GM23248 (cell line): Measurements from ENCODE around the gene ATOSB. TPM values are rescaled to one million over a fixed set of nuclear protein-coding genes. Genes with fewer than 3 reads are reported as not detected.
A peak's percentile ranks its signal among the peaks of the same experiment; 100 is the strongest.

Source experiments
- DNase-seq: peaks from one replicate; pipeline ENCODE4 v3.0.0-alpha.2; 2015
- H2AFZ ChIP-seq: fragments of 200-600 bp; sonication (generic); 2 replicates; pipeline ENCODE4 v1.6.1; 2016; ENCODE audit warnings: antibody characterized with exemption
- H3F3A ChIP-seq: fragments of 200-600 bp; sonication (generic); 2 replicates; pipeline ENCODE4 v1.6.1; 2016; ENCODE audit warnings: mild to moderate bottlenecking, antibody characterized with exemption, mixed run types; ENCODE audit not compliant: insufficient read depth
- H3K27ac ChIP-seq: fragments of 200-600 bp; sonication (generic); 2 replicates; pipeline ENCODE4 v1.5.1; 2016; ENCODE audit warnings: mild to moderate bottlenecking
- H3K27me3 ChIP-seq: fragments of 200-600 bp; sonication (generic); replicated peaks from 2 replicates; pipeline ENCODE4 v1.6.1; 2016; ENCODE audit warnings: mild to moderate bottlenecking; ENCODE audit not compliant: insufficient read depth
- H3K36me3 ChIP-seq: fragments of 200-600 bp; sonication (generic); 2 replicates; pipeline ENCODE4 v1.6.1; 2016; ENCODE audit warnings: low read depth, mild to moderate bottlenecking
- H3K4me1 ChIP-seq: fragments of 200-600 bp; sonication (generic); 2 replicates; pipeline ENCODE4 v1.6.1; 2016; ENCODE audit warnings: mild to moderate bottlenecking; ENCODE audit not compliant: insufficient read depth
- H3K4me2 ChIP-seq: fragments of 200-600 bp; sonication (generic); one replicate; pipeline ENCODE4 v1.6.1; 2016; ENCODE audit warnings: mild to moderate bottlenecking; ENCODE audit not compliant: unreplicated experiment
- H3K4me3 ChIP-seq: fragments of 200-600 bp; sonication (generic); 2 replicates; pipeline ENCODE4 v1.5.1; 2016; ENCODE audit warnings: mild to moderate bottlenecking
- H3K79me2 ChIP-seq: fragments of 200-600 bp; sonication (generic); 2 replicates; pipeline ENCODE4 v1.6.1; 2016; ENCODE audit warnings: mild to moderate bottlenecking; ENCODE audit not compliant: insufficient read depth
- H3K9ac ChIP-seq: fragments of 200-600 bp; sonication (generic); 2 replicates; pipeline ENCODE4 v1.6.1; 2016; ENCODE audit warnings: mild to moderate bottlenecking
- H3K9me2 ChIP-seq: fragments of 200-600 bp; sonication (generic); 2 replicates; pipeline ENCODE4 v1.6.1; 2016; ENCODE audit warnings: mixed run types, mild to moderate bottlenecking, moderate library complexity; ENCODE audit not compliant: insufficient read depth
- H3K9me3 ChIP-seq: fragments of 200-600 bp; sonication (generic); one replicate; pipeline ENCODE4 v1.6.1; 2017; ENCODE audit warnings: low read depth
- H4K20me1 ChIP-seq: fragments of 200-600 bp; sonication (generic); 2 replicates; pipeline ENCODE4 v1.6.0; 2016; ENCODE audit not compliant: insufficient read depth
- EZH2 ChIP-seq: fragments of 200-600 bp; sonication (generic); IDR thresholded peaks from 2 replicates; pipeline ENCODE4 v1.6.1; 2018; ENCODE audit warnings: antibody characterized with exemption, mild to moderate bottlenecking; ENCODE audit not compliant: insufficient read depth, poor library complexity, severe bottlenecking
- EZH2phosphoT487 ChIP-seq: fragments of 200-600 bp; sonication (generic); IDR thresholded peaks from 2 replicates; pipeline ENCODE4 v1.6.1; 2018; ENCODE audit warnings: antibody characterized with exemption, moderate library complexity, mild to moderate bottlenecking, low read depth; ENCODE audit not compliant: insufficient read depth
- WGBS, 2 experiments: methylation state at CpG; one replicate each; pipeline ENCODE4 v1.1.6; 2015 to 2017; ENCODE audit warnings: low lambda C conversion rate in 2 of 2, low coverage in 1 of 2; ENCODE audit errors: missing lambda C conversion rate in 2 of 2; 5-methylcytosine and 5-hydroxymethylcytosine counted together
- in situ Hi-C: fragments of 300-500 bp; cut with MboI; formaldehyde crosslinking; loops from 2 replicates; pipeline ENCODE4 v1.15.0; 2020
- polyA plus RNA-seq: library from polyadenylated mRNA; unstranded; fragments of >200 nt; fragmentation: Nextera tagmentation; extraction: Ambion mirVana; gene quantifications from 2 replicates; pipeline ENCODE4 v1.2.1, GENCODE V29; 2016
- total RNA-seq: library from RNA; depleted of rRNA; stranded (reverse); fragments of >200 nt; shearing (Covaris generic); gene quantifications from 2 replicates; pipeline ENCODE4 v1.2.3, GENCODE V29; 2014

The ATOSB gene
- total and polyA plus RNA-seq, 2 experiments from 2014 or later: 30.5 to 50.4 TPM

GRCh38 chr9:35097573-35097972, 18.1 kb downstream of the ATOSB start:
- Histone ChIP-seq H3K4me2 (no peak overlapping the region), H3K27ac (no peak overlapping the region), H3K4me3 (no peak overlapping the region), H3F3A (peaks cover 8% of the 10 kb centered on the region; the same call in 1 of the 2 replicates), H3K4me1 (0 out of 2 replicates have a peak, but pooled peaks cover 5% of the 10 kb centered on the region), H3K27me3 (no peaks in the 10 kb centered on the region), H3K9me3 (no peaks in the 10 kb centered on the region), H3K79me2 (peaks cover 16% of the 10 kb centered on the region), H3K9me2 (no peaks in the 10 kb centered on the region), H3K9ac (no peak overlapping the region), H4K20me1 (no peaks in the 10 kb centered on the region), H2AFZ (no peak overlapping the region), H3K36me3 (peaks cover 7% of the 10 kb centered on the region; the same call in 1 of the 2 replicates)
- DNase-seq: no peak
- in situ Hi-C loops: loop anchor here (10.0 kb wide), 1 partner anchor 193 kb away; no protein-coding TSS in a partner anchor
- TF ChIP-seq EZH2phosphoT487 (no peak), EZH2 (no peak)
- 83 to 92% methylated on average over 3 of the region's 3 CpGs for WGBS, 2 experiments

- peak; percentile 91 for DNase-seq
- Histone ChIP-seq H3K4me3 (peak within 1 kb of the TSS; percentile 99), H3K36me3 (peaks cover 7% of the 10 kb centered on the region; the same call in 1 of the 2 replicates), H3K9me3 (no peaks in the 10 kb centered on the region), H2AFZ (peak within 1 kb of the TSS; percentile 99), H3K79me2 (peaks cover 3% of the 10 kb centered on the region), H3K27me3 (no peaks in the 10 kb centered on the region), H3K4me2 (peak within 1 kb of the TSS; percentile 96), H3K9ac (peak within 1 kb of the TSS; percentile 98), H3F3A (peaks cover 8% of the 10 kb centered on the region; the same call in 1 of the 2 replicates), H3K27ac (peak within 1 kb of the TSS; percentile 89), H4K20me1 (no peaks in the 10 kb centered on the region), H3K9me2 (no peaks in the 10 kb centered on the region), H3K4me1 (no peaks in the 10 kb centered on the region)
- in situ Hi-C loops: loop anchor here (10.0 kb wide), 1 partner anchor 191 kb away; no protein-coding TSS in a partner anchor
- TF ChIP-seq EZH2phosphoT487: no peak
- no peak for TF ChIP-seq EZH2
- 1 to 2% methylated on average over 50 to 51 of the region's 53 CpGs for WGBS, 2 experiments
Measured at GRCh38 chr9:35096035-35096849, 19.4 kb downstream of the ATOSB start, which contains the start of gene PIGO. PIGO (minus strand) TSS chr9:35096591; CDS start chr9:35095565, 1,026 bp downstream.

- Histone ChIP-seq H3K4me1 (no peaks in the 10 kb centered on the region), H3K4me2 (no peak overlapping the region), H3K4me3 (no peak overlapping the region), H4K20me1 (no peaks in the 10 kb centered on the region), H3K9ac (no peak overlapping the region), H3F3A (0 out of 2 replicates have a peak, but pooled peaks cover under 1% of the 10 kb centered on the region), H3K79me2 (no peaks in the 10 kb centered on the region), H3K9me2 (no peaks in the 10 kb centered on the region), H2AFZ (no peak overlapping the region), H3K9me3 (no peaks in the 10 kb centered on the region), H3K36me3 (no peaks in the 10 kb centered on the region), H3K27me3 (no peaks in the 10 kb centered on the region), H3K27ac (no peak overlapping the region)
- TF ChIP-seq EZH2 (no peak), EZH2phosphoT487 (no peak)
- in situ Hi-C loops: loop anchor here (10.0 kb wide), 1 partner anchor 187 kb away; no protein-coding TSS in a partner anchor
- DNase-seq: no peak
- 93 to 94% methylated on average over 15 to 17 of the region's 17 CpGs for WGBS, 2 experiments
Measured at GRCh38 chr9:35091536-35091935, 24.1 kb downstream of the ATOSB start.

GRCh38 chr9:35089434-35089833, 26.2 kb downstream of the ATOSB start:
- H3K4me2 ChIP-seq: no peak overlapping the region

More at GRCh38 chr9:35089434-35089833, 26.2 kb downstream of the ATOSB start:
- H3K4me3 ChIP-seq: no peak overlapping the region
- H3K79me2 ChIP-seq: no peaks in the 10 kb centered on the region
- TF ChIP-seq EZH2: no peak
- no peak for TF ChIP-seq EZH2phosphoT487
- in situ Hi-C loops: no loop called here
- no peaks in the 10 kb centered on the region for H3K9me3 ChIP-seq
- H3K4me1 ChIP-seq: no peaks in the 10 kb centered on the region
- H2AFZ ChIP-seq: no peak overlapping the region
- no peaks in the 10 kb centered on the region for H3K27me3 ChIP-seq
- DNase-seq: no peak
- no peaks in the 10 kb centered on the region for H3K9me2 ChIP-seq
- H3F3A ChIP-seq: no peaks in the 10 kb centered on the region
- no peak overlapping the region for H3K9ac ChIP-seq
- H4K20me1 ChIP-seq: no peaks in the 10 kb centered on the region
- WGBS, 2 experiments: 92 to 94% methylated on average over 2 of the region's 2 CpGs
- H3K36me3 ChIP-seq: no peaks in the 10 kb centered on the region
- H3K27ac ChIP-seq: no peak overlapping the region
